Brain microvascular endothelial cell (primary cell): Measurements from ENCODE around the gene DLGAP4.

Experiments
- DNase-seq: peaks from one replicate; pipeline ENCODE4 v3.0.0-alpha.2; 2020
- H3K27ac ChIP-seq: fragments of 250-450 bp; sonication (Bioruptor Pico); 2 replicates; pipeline ENCODE4 v1.5.1; 2020; ENCODE audit warnings: mild to moderate bottlenecking, moderate library complexity
- H3K27me3 ChIP-seq: fragments of 250-450 bp; sonication (Bioruptor Pico); replicated peaks from 2 replicates; pipeline ENCODE4 v1.5.1; 2020; ENCODE audit warnings: mild to moderate bottlenecking
- H3K36me3 ChIP-seq: fragments of 250-450 bp; sonication (Bioruptor Pico); replicated peaks from 2 replicates; pipeline ENCODE4 v1.5.1; 2020; ENCODE audit warnings: mild to moderate bottlenecking
- H3K4me3 ChIP-seq: 2 replicates; pipeline ENCODE4 v1.5.1; 2011; ENCODE audit warnings: low read depth, mild to moderate bottlenecking, control low read depth, low read length, moderate library complexity
- in situ Hi-C: cut with HindIII; loops from 2 replicates; pipeline ENCODE4 v1.10.0; 2017; ENCODE audit warnings: low sequenced_read_pairs, low pct_ligation_motif_present
- TF ChIP-seq, protein P1 (sequence below): IDR thresholded peaks from 2 replicates; pipeline ENCODE4 v1.5.1; 2011; ENCODE audit warnings: low read depth, mild to moderate bottlenecking, moderate library complexity, low read length, control low read depth, inconsistent platforms; ENCODE audit errors: missing control alignments

DLGAP4 gene

DNA sequence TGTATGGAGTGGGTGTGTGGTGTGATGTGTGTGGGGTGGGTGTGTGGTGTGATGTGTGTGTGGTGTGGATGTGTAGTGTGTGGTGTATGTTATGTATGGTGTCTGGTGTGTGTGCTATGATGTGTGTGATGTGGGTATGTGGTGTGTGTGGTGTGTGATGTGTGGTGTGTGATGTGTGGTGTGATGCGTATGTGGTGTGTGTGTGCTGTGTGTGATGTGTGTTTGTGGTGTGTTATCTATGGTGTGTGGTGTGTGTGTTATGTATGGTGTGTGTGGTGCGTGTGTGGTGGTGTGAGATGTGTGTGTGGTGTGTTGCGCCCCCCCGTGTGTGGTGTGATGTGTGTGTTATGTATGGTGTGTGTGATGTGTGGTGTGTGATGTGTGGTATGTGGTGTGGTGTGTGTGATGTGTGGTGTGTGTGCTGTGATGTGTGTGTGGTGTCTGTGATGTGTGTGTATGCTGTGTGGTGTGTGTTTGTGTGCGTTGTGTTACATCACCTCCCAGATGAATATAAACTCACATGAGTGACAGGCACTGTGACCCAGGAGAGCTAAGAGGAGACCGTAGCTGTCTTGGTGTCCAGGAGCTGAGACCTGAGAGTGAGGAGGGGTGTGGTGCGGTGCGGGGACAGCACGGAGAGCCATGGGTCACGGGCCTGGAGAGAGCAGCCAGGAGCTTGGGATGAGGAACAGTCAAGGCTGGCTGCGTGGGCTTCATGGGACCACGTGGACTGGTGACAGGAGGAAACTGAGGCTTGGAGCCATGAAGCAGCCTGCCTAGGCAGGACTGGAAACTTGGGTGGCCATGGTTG lies 8.8 kb downstream of the DLGAP4 start:
- Histone ChIP-seq H3K27me3 (peaks cover 12% of the 10 kb centered on the region), H3K4me3 (no peak overlapping the region), H3K27ac (no peak overlapping the region), H3K36me3 (no peaks in the 10 kb centered on the region)
- TF ChIP-seq, protein P1, sequence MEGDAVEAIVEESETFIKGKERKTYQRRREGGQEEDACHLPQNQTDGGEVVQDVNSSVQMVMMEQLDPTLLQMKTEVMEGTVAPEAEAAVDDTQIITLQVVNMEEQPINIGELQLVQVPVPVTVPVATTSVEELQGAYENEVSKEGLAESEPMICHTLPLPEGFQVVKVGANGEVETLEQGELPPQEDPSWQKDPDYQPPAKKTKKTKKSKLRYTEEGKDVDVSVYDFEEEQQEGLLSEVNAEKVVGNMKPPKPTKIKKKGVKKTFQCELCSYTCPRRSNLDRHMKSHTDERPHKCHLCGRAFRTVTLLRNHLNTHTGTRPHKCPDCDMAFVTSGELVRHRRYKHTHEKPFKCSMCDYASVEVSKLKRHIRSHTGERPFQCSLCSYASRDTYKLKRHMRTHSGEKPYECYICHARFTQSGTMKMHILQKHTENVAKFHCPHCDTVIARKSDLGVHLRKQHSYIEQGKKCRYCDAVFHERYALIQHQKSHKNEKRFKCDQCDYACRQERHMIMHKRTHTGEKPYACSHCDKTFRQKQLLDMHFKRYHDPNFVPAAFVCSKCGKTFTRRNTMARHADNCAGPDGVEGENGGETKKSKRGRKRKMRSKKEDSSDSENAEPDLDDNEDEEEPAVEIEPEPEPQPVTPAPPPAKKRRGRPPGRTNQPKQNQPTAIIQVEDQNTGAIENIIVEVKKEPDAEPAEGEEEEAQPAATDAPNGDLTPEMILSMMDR, result no peak
- DNase-seq, result no peak
- in situ Hi-C loops, result no loop called here

DNA sequence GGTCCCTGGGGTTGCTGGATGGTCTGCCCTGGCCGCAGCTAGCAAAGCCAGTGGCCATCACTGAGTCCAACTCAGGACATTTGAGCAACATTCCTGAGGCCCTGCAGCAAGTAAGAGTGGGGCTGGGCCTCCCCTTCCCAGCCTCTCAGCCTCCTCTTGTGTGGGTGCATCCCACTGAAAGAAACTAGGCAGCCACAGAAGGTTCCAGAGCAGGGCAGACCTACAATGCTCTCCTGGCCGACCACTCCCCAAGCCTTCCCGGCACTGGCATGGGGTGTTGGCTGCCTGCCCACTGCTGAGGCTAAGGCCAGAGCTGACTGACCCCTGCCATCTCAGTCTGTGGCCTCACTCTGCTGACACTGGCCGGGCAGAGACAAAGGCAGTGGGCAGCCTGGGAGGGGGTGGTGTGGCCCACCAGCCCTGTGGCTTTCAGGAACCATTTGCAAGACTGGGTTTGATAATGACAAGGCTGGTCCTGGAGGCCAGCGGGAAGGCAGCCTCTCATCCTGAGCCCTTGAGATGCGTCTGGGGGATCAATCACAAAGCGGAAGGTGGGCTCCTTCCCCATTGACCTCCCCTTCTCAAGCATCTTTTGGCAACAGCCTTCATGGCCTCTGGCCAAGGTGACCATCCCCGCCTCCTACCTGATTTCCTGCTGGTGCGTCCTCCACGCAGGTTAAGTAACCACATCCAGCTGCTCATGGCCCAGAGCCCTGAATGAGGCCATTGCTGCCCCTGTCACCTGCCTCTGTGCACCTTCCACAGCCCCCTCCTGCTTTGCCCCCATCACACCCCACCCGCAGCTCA lies 9.6 kb downstream of the DLGAP4 start:
- no peak overlapping the region for H3K4me3 ChIP-seq
- no peak overlapping the region for H3K27ac ChIP-seq
- in situ Hi-C loops, result no loop called here
- TF ChIP-seq, protein P1, result no peak
- DNase-seq, result no peak
- H3K27me3 ChIP-seq, result peaks cover 12% of the 10 kb centered on the region
- H3K36me3 ChIP-seq, result no peaks in the 10 kb centered on the region

DNA sequence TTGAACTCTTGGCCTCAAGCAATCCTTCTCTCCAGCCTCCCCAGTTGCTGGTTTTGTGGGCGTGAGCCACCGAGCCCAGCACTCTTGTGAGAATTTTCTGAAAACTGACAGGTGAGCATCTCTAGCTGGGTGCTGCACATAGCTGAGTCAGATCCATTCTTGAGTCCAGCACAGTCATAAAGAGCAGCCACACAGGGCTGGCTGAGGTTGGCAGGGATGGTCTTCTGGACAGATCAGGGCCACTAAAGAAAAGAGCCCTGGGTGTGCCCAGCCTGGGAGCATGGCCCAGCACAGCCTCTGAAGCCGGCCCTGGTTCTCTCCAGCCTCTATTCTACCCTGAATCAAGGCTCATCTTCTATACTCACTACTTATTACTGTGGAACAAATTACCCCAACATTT lies 11.5 kb downstream of the DLGAP4 start:
- Histone ChIP-seq H3K4me3 (no peak overlapping the region), H3K27ac (no peak overlapping the region), H3K36me3 (no peaks in the 10 kb centered on the region), H3K27me3 (peaks cover 4% of the 10 kb centered on the region)
- in situ Hi-C loops, result no loop called here
- DNase-seq, result no peak
- TF ChIP-seq, protein P1, result no peak

DNA sequence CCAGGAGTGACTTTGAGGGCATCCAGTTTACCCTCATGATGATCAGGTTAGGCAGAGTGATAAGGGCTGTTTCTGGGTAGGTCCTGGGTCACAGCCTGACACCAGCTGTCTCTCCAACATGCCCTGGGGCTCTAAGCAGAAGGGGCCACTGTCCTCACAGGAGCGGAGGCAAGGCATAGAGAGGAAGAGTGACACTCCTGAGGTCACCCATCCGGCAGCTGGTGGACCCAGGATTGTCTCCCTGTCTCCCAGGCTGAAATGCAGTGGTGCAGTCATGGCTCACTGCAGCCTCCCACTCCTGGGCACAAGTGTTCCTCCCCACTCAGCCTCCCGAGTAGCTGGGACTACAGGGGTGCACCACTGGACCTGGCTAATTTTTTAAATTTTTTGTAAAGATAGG lies 12.0 kb downstream of the DLGAP4 start:
- H3K27ac ChIP-seq, result no peak overlapping the region
- DNase-seq, result no peak
- in situ Hi-C loops, result no loop called here
- no peaks in the 10 kb centered on the region for H3K36me3 ChIP-seq
- no peak overlapping the region for H3K4me3 ChIP-seq
- TF ChIP-seq, protein P1, result no peak
- H3K27me3 ChIP-seq, result peaks cover under 1% of the 10 kb centered on the region

DNA sequence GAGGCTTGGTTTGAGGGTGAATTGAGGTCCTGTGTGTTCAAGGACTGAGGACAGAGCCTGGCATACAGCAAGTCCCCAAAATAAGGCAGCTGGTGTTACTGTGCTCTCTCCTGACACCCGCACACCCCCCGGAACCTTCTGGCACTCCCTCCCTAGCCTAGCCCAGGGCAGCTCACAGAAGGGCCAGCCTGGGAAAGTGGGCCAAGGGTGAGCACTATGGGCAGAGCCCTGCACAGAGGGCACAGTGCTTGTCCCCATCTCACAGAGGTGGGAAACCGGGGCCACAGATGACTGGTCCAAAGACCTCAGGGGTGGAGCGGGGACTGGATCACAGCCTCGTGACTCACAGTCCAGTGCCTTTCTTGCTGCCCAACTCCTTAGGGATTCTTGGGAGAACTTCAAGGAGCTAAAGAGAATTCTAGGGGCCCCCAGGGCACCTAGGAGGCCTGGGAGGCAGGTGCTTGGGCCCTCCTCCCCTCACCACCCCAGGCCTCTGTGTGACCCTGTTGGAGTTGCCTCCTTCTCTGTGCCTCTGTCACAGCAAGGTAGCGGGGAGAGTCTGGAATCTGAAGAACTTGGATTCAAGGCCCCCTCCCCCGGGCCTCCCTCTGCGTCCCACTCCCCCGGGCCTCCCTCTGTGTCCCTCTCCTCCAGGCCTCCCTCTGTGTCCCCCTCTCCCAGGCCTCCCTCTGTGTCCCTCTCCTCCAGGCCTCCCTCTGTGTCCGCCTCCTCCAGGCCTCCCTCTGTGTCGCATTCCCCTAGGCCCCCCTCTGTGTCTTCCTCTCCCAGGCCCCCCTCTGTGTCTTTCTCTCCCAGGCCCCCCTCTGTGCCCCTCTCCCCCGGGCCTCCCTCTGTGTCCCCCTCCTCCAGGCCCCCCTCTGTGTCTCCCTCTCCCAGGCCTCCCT lies 13.5 kb downstream of the DLGAP4 start:
- DNase-seq, result no peak
- in situ Hi-C loops, result no loop called here
- Histone ChIP-seq H3K4me3 (no peak overlapping the region), H3K27ac (no peak overlapping the region), H3K36me3 (no peaks in the 10 kb centered on the region), H3K27me3 (no peaks in the 10 kb centered on the region)
- TF ChIP-seq, protein P1, result no peak
